Activated T-cell treated with anti-CD3 and anti-CD28 coated beads, Interleukin-2, amount 50 U/mL, for 1 hour (primary cell): ENCODE results near the gene TNNT1.
A peak's percentile ranks its signal among the peaks of the same experiment; 100 is the strongest.

ENCODE experiments used
- DNase-seq: peaks from one replicate; pipeline ENCODE4 v3.0.0-alpha.2; 2020

Gene TNNT1

GRCh38 chr19:55087542-55087901 lies 61.5 kb downstream of the TNNT1 start:
- no peak for DNase-seq

GRCh38 chr19:55086730-55087541 lies 62.1 kb downstream of the TNNT1 start:
- DNase-seq: peak; percentile 46

GRCh38 chr19:55085923-55086715 lies 62.9 kb downstream of the TNNT1 start:
- no peak for DNase-seq

- DNase-seq: no peak
Measured at GRCh38 chr19:55084416-55084815, 64.6 kb downstream of the TNNT1 start.

GRCh38 chr19:55083004-55083850 lies 65.8 kb downstream of the TNNT1 start:
- DNase-seq: no peak
